GM19328 (cell line): Measurements from ENCODE around the gene JARID2.

Experiments
- ATAC-seq: cut with Tn5 transposase; IDR thresholded peaks from one replicate; pipeline ENCODE4 v1.9.1; 2021; ENCODE audit warnings: mild to moderate bottlenecking, moderate library complexity; ENCODE audit not compliant: unreplicated experiment

Gene JARID2

GRCh38 chr6:15368186-15368585, 122.3 kb downstream of the JARID2 start:
- ATAC-seq: no peak

GRCh38 chr6:15368873-15369272, 123.0 kb downstream of the JARID2 start:
- ATAC-seq: no peak

- ATAC-seq: no peak
These were observed 124.0 kb downstream of the JARID2 start for GRCh38 chr6:15369838-15370237.

GRCh38 chr6:15370733-15371671, 125.1 kb downstream of the JARID2 start:
- no peak for ATAC-seq

- no peak for ATAC-seq
These were observed 127.1 kb downstream of the JARID2 start for GRCh38 chr6:15372932-15373331.

GRCh38 chr6:15374119-15374518, 128.2 kb downstream of the JARID2 start:
- no peak for ATAC-seq

- no peak for ATAC-seq
These were observed 129.1 kb downstream of the JARID2 start for GRCh38 chr6:15375018-15375417.

- ATAC-seq: no peak
These were observed 129.9 kb downstream of the JARID2 start for GRCh38 chr6:15375638-15376290.

- no peak for ATAC-seq
These were observed 131.1 kb downstream of the JARID2 start for GRCh38 chr6:15376900-15377487.

- ATAC-seq: no peak
These were observed 132.4 kb downstream of the JARID2 start for GRCh38 chr6:15378272-15378671.

- no peak for ATAC-seq
These were observed 133.0 kb downstream of the JARID2 start for GRCh38 chr6:15378866-15379265.

GRCh38 chr6:15380351-15380750, 134.5 kb downstream of the JARID2 start:
- no peak for ATAC-seq

- ATAC-seq: no peak
These were observed 136.2 kb downstream of the JARID2 start for GRCh38 chr6:15382089-15382488.

- no peak for ATAC-seq
These were observed 136.8 kb downstream of the JARID2 start for GRCh38 chr6:15382712-15383111.

- no peak for ATAC-seq
These were observed 139.0 kb downstream of the JARID2 start for GRCh38 chr6:15384901-15385300.

GRCh38 chr6:15385521-15385920, 139.7 kb downstream of the JARID2 start:
- no peak for ATAC-seq

GRCh38 chr6:15386110-15386755, 140.4 kb downstream of the JARID2 start:
- ATAC-seq: no peak

- no peak for ATAC-seq
These were observed 140.9 kb downstream of the JARID2 start for GRCh38 chr6:15386756-15387112.

- no peak for ATAC-seq
These were observed 141.2 kb downstream of the JARID2 start for GRCh38 chr6:15387118-15387517.

GRCh38 chr6:15389084-15389764, 143.4 kb downstream of the JARID2 start:
- ATAC-seq: no peak
